A549 (cell line): ENCODE measurements around the gene KRT8. TPM values are rescaled to one million over a fixed set of nuclear protein-coding genes. Genes with fewer than 3 reads are reported as not detected.

ENCODE experiments used
- ATAC-seq, 2 experiments: fragments of 200-7000 bp in 1 of 2; fragments of >200 bp in 1 of 2; cut with Nextera tagmentation in 1 of 2; cut with Tn5 transposase in 1 of 2; 3 replicates each; pipeline versions ENCODE4 v1.8.0 to v1.9.1; 2018 to 2020; ENCODE audit warnings: mild to moderate bottlenecking in 1 of 2, moderate library complexity in 1 of 2
- CTCF ChIA-PET: fragments of 300-600 bp; sonication (Branson Sonifier 250); formaldehyde crosslinking; extraction: SDS; loops from one replicate; lab custom pipeline; 2021; ENCODE audit warnings: antibody characterized with exemption, inconsistent platforms; lab: Yijun Ruan, JAX
- POLR2A ChIA-PET: fragments of 350-600 bp; formaldehyde crosslinking; extraction: SDS; loops from one replicate; lab custom pipeline; 2021; ENCODE audit warnings: antibody characterized with exemption, inconsistent platforms; lab: Yijun Ruan, JAX
- DNase-seq, 2 experiments: peaks; one replicate each; pipeline versions ENCODE4 v3.0.0 to v3.0.0-alpha.2; 2011 to 2016; ENCODE audit warnings: low read depth in 1 of 2, low spot score in 1 of 2
- FAIRE-seq: peaks from 2 replicates; lab custom pipeline; 2011; peaks lifted over from hg19 to GRCh38; lab: Jason Lieb, UNC
- H3K27ac ChIP-seq, 2 experiments: fragments of >200 bp; sonication (Bioruptor Twin); formaldehyde crosslinking; 3 replicates each; pipeline ENCODE4 v1.5.1; 2016 to 2017
- H3K4me1 ChIP-seq: fragments of >200 bp; sonication (Bioruptor Twin); formaldehyde crosslinking; 3 replicates; pipeline ENCODE4 v1.6.1; 2016
- H3K4me2 ChIP-seq: fragments of >200 bp; sonication (Bioruptor Twin); formaldehyde crosslinking; 3 replicates; pipeline ENCODE4 v1.6.1; 2016
- H3K4me3 ChIP-seq: fragments of >200 bp; sonication (Bioruptor Twin); formaldehyde crosslinking; 3 replicates; pipeline ENCODE4 v1.5.1; 2016
- H3K9me3 ChIP-seq: fragments of >200 bp; sonication (Bioruptor Twin); formaldehyde crosslinking; 3 replicates; pipeline ENCODE4 v1.6.1; 2016
- FOXS1 ChIP-seq: fragments of 250-450 bp; sonication (Bioruptor Pico); IDR thresholded peaks from 2 replicates; pipeline ENCODE4 v1.5.0; 2020; ENCODE audit warnings: mild to moderate bottlenecking, moderate library complexity
- HDAC2 ChIP-seq: fragments of 200-600 bp; sonication (generic); IDR thresholded peaks from 2 replicates; pipeline ENCODE4 v1.6.1; 2016
- HEYL ChIP-seq: fragments of 250-450 bp; sonication (Bioruptor Pico); IDR thresholded peaks from 2 replicates; pipeline ENCODE4 v1.8.0; 2021; ENCODE audit warnings: mild to moderate bottlenecking, moderate library complexity
- HOXA7 ChIP-seq: fragments of 250-450 bp; sonication (Bioruptor Pico); IDR thresholded peaks from 2 replicates; pipeline ENCODE4 v1.5.0; 2020; ENCODE audit warnings: mild to moderate bottlenecking, moderate library complexity
- HOXB13 ChIP-seq: fragments of 250-450 bp; sonication (Bioruptor Pico); IDR thresholded peaks from 2 replicates; pipeline ENCODE4 v1.5.0; 2020; ENCODE audit warnings: low read depth, mild to moderate bottlenecking, moderate library complexity
- JUN ChIP-seq, 2 experiments: fragments of >200 bp; sonication (Bioruptor Twin); formaldehyde crosslinking; IDR thresholded peaks; 2 replicates in 1 of 2; 3 replicates in 1 of 2; pipeline ENCODE4 v1.6.1; 2016 to 2017
- PHF8 ChIP-seq: fragments of 200-600 bp; sonication (generic); IDR thresholded peaks from 2 replicates; pipeline ENCODE4 v1.6.1; 2016; ENCODE audit warnings: low read depth, mild to moderate bottlenecking, antibody characterized with exemption, moderate library complexity, borderline replicate concordance
- POLR2A ChIP-seq: IDR thresholded peaks from 2 replicates; pipeline ENCODE4 v1.6.1; 2012; ENCODE audit warnings: mild to moderate bottlenecking, low read length
- RAD21 ChIP-seq, 2 experiments: fragments of >200 bp in 1 of 2; sonication (Bioruptor Twin) in 1 of 2; formaldehyde crosslinking in 1 of 2; IDR thresholded peaks in 1 of 2; conservative IDR thresholded peaks in 1 of 2; 2 replicates in 1 of 2; 3 replicates in 1 of 2; pipeline ENCODE4 v1.6.1; 2012 to 2018; ENCODE audit warnings: inconsistent platforms in 1 of 2
- RFX5 ChIP-seq: fragments of 450-650 bp; IDR thresholded peaks from 2 replicates; pipeline ENCODE4 v1.7.1; 2014; ENCODE audit warnings: antibody characterized with exemption, mild to moderate bottlenecking, moderate library complexity
- WGBS: methylation state at CpG from one replicate; pipeline ENCODE4 v1.1.6; 2017; ENCODE audit errors: missing lambda C conversion rate; 5-methylcytosine and 5-hydroxymethylcytosine counted together
- polyA plus RNA-seq, 4 experiments: library from polyadenylated mRNA; depleted of rRNA in 3 of 4; stranded (reverse); fragments of >200 nt; fragmentation: RNase III in 1 of 4; extraction: RNeasy Plus Mini Kit Qiagen cat#74134 plus additional on column Dnase treatment in 1 of 4; gene quantifications; 2 replicates in 3 of 4; 3 replicates in 1 of 4; pipeline ENCODE4 v1.2.3, GENCODE V29; 2011 to 2017
- TF ChIP-seq, protein P1 (sequence below): fragments of >200 bp; sonication (Bioruptor Twin); formaldehyde crosslinking; IDR thresholded peaks from 3 replicates; pipeline ENCODE4 v1.5.1; 2016
- TF ChIP-seq, protein P2 (sequence below): fragments of 450-650 bp; IDR thresholded peaks from 2 replicates; pipeline ENCODE4 v1.6.1; 2014; ENCODE audit warnings: antibody characterized with exemption

Gene KRT8
- polyA plus RNA-seq, 2 of the 4 experiments (the other 2 are of a cell fraction), result 2,250 to 3,633 TPM

DNA sequence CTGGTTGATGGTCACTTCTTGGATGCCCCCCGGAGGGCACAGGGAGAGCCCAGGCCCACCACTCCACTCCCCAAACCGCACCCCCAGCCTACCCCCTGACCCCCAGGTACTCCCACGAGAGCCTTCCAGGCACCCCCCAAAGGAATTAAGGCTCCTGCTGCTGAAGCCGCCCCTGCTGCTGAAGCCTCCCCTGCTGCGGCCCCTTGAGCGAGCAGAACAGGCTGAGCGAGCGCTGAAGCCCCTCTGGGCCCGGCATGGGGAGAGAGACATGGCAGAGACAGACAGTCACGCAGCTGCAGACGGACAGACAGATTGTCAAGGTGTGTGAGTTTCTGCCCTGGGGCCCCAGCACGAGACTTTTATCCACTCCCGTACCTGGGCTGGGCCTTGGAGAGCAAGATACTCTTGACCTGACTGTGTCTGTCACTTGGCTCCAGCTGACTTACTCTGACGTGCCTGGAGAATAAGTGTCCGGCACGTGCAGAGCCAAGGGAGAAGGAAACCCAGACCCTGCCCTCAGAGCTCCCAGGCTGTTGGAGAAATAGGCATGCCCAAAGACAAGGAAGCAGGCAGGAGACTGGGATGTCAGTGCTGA, 56.1 kb downstream of the KRT8 start, which contains the start of gene KRT78:
TSS of gene KRT78 (minus strand) at position 334 of the 595 bp plus-strand sequence. CDS start at position 270, 64 bp downstream.
- no peak within 1 kb of the TSS for H3K4me3 ChIP-seq
- ChIA-PET CTCF (no interaction called here), POLR2A (no interaction called here)
- H3K9me3 ChIP-seq, result no peaks in the 10 kb centered on the region
- no peak for FAIRE-seq
- no peak within 1 kb of the TSS for H3K4me2 ChIP-seq
- no peak for ATAC-seq
- H3K27ac ChIP-seq, result 0 out of 6 replicates have a peak within 1 kb of the TSS, but pooled peaks of 1 of the 2 experiments have one; percentile 31
- DNase-seq, result no peak
- 95% methylated on average over 12 of the region's 16 CpGs for WGBS
- H3K4me1 ChIP-seq, result peaks cover 9% of the 10 kb centered on the region
- TF ChIP-seq HDAC2 (no peak), RFX5 (no peak), HEYL (CRISPR knock-in tag) (no peak), POLR2A (no peak), HOXB13 (CRISPR knock-in tag) (no peak), PHF8 (no peak), FOXS1 (CRISPR knock-in tag) (no peak), JUN (IDR thresholded peaks at IDR 0.05) (no peak), RAD21 (conservative IDR thresholded peaks at IDR 0.05 in 1 of 2, IDR thresholded peaks at IDR 0.05 in 1 of 2) (no peak)
- TF ChIP-seq, protein P1, sequence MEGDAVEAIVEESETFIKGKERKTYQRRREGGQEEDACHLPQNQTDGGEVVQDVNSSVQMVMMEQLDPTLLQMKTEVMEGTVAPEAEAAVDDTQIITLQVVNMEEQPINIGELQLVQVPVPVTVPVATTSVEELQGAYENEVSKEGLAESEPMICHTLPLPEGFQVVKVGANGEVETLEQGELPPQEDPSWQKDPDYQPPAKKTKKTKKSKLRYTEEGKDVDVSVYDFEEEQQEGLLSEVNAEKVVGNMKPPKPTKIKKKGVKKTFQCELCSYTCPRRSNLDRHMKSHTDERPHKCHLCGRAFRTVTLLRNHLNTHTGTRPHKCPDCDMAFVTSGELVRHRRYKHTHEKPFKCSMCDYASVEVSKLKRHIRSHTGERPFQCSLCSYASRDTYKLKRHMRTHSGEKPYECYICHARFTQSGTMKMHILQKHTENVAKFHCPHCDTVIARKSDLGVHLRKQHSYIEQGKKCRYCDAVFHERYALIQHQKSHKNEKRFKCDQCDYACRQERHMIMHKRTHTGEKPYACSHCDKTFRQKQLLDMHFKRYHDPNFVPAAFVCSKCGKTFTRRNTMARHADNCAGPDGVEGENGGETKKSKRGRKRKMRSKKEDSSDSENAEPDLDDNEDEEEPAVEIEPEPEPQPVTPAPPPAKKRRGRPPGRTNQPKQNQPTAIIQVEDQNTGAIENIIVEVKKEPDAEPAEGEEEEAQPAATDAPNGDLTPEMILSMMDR, result no peak

DNA sequence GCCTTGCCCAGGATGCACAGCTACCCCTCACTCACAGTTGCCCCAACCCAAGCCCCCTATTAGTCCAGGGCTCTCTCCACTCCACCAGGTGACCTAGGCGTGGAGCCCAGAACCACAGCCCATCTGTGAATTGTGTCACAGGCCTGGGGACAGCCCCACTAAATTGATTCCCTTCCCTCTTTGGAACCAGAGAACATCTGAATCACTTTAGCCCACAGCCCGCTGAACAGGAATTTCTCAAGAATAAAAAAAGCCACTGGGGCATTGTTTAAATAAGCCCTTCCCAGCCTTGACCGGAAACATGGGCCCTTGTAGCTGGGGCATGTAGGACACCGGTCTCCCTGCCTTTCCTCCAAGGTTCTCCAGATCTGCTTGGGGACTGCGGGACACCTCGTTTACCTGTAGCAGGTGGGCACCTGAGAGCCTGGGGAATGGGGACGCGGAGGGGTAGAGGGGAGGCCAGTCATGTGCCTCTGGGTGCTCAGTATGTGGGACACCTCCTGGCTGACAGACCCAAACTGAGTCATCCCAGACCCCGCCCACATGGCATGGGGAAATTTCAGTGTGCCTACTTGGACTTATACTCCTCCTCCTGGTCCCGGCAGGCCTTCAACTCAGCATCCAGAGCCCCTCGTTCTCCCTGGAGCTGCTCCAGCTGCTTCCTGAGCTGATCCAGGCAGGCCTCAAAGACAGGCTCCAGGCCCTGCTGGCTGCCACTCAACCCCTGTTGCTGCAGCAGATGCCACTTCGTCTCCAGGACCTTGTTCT, 57.4 kb downstream of the KRT8 start:
- H3K4me3 ChIP-seq, result no peak overlapping the region
- no peak for FAIRE-seq
- ATAC-seq, result peak in 1 of 2 experiments; percentile 68; a peak in 3 of 6 replicates
- POLR2A ChIA-PET, result no interaction called here
- H3K4me2 ChIP-seq, result no peak overlapping the region
- CTCF ChIA-PET, result interaction anchor here (0.6 to 1.5 kb wide), 4 partner anchors 14 to 822 kb away, joined by 3 read pairs; no protein-coding TSS in a partner anchor
- 74% methylated on average over 12 of the region's 12 CpGs for WGBS
- peaks cover 9% of the 10 kb centered on the region for H3K4me1 ChIP-seq
- peak overlapping the region in 1 of 2 experiments; percentile 31; a peak in 1 of 6 replicates for H3K27ac ChIP-seq
- no peak for DNase-seq
- H3K9me3 ChIP-seq, result no peaks in the 10 kb centered on the region
- TF ChIP-seq, protein P2, sequence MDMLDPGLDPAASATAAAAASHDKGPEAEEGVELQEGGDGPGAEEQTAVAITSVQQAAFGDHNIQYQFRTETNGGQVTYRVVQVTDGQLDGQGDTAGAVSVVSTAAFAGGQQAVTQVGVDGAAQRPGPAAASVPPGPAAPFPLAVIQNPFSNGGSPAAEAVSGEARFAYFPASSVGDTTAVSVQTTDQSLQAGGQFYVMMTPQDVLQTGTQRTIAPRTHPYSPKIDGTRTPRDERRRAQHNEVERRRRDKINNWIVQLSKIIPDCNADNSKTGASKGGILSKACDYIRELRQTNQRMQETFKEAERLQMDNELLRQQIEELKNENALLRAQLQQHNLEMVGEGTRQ, result 0 out of 2 replicates have a peak, but pooled peaks have one; percentile 6
- TF ChIP-seq HOXA7 (CRISPR knock-in tag), result no peak

Other genes starting within 250 kb of the KRT8 start
- gene KRT1, start 224.7 kb downstream of the KRT8 start, polyA plus RNA-seq (2011; rRNA removed), result not detected in 2 replicates
- gene KRT1, start 224.7 kb downstream of the KRT8 start, polyA plus RNA-seq (2017; fragmentation: RNase III; extraction: RNeasy Plus Mini Kit Qiagen cat#74134 plus additional on column Dnase treatment), result not detected in 3 replicates
- gene KRT77, start 201.6 kb downstream of the KRT8 start, polyA plus RNA-seq (2011; rRNA removed), result 0.03 TPM in 2 replicates
- gene KRT77, start 201.6 kb downstream of the KRT8 start, polyA plus RNA-seq (2017; fragmentation: RNase III; extraction: RNeasy Plus Mini Kit Qiagen cat#74134 plus additional on column Dnase treatment), result not detected in 3 replicates
- gene KRT76, start 127.7 kb downstream of the KRT8 start, polyA plus RNA-seq (2011; rRNA removed), result not detected in 2 replicates
- gene KRT76, start 127.7 kb downstream of the KRT8 start, polyA plus RNA-seq (2017; fragmentation: RNase III; extraction: RNeasy Plus Mini Kit Qiagen cat#74134 plus additional on column Dnase treatment), result not detected in 3 replicates
- 0.04 and 0.07 TPM in 2 replicates for gene KRT3, start 109.0 kb downstream of the KRT8 start, polyA plus RNA-seq (2011; rRNA removed)
- gene KRT3, start 109.0 kb downstream of the KRT8 start, polyA plus RNA-seq (2017; fragmentation: RNase III; extraction: RNeasy Plus Mini Kit Qiagen cat#74134 plus additional on column Dnase treatment), result 0.06 to 0.07 TPM in 2 of 3 replicates, not detected in the other
- 12.7 and 12.8 TPM in 2 replicates for gene KRT4, start 91.0 kb downstream of the KRT8 start, polyA plus RNA-seq (2011; rRNA removed)
- gene KRT4, start 91.0 kb downstream of the KRT8 start, polyA plus RNA-seq (2017; fragmentation: RNase III; extraction: RNeasy Plus Mini Kit Qiagen cat#74134 plus additional on column Dnase treatment), result 2.1 to 3.2 TPM (median 2.8 TPM) in 3 replicates
- 0.05 and 0.07 TPM in 2 replicates for gene KRT79, start 70.8 kb downstream of the KRT8 start, polyA plus RNA-seq (2011; rRNA removed)
- 0.08 TPM in 1 of 3 replicates, not detected in the others for gene KRT79, start 70.8 kb downstream of the KRT8 start, polyA plus RNA-seq (2017; fragmentation: RNase III; extraction: RNeasy Plus Mini Kit Qiagen cat#74134 plus additional on column Dnase treatment)
- gene KRT78, start 56.1 kb downstream of the KRT8 start, polyA plus RNA-seq (2011; rRNA removed), result 0.09 TPM in 1 of 2 replicates, not detected in the other
- gene KRT78, start 56.1 kb downstream of the KRT8 start, polyA plus RNA-seq (2017; fragmentation: RNase III; extraction: RNeasy Plus Mini Kit Qiagen cat#74134 plus additional on column Dnase treatment), result 0.12 TPM in 2 of 3 replicates, not detected in the other
- 2,476 and 2,635 TPM in 2 replicates for gene KRT18, start 44.0 kb upstream of the KRT8 start, polyA plus RNA-seq (2011; rRNA removed)
- gene KRT18, start 44.0 kb upstream of the KRT8 start, polyA plus RNA-seq (2017; fragmentation: RNase III; extraction: RNeasy Plus Mini Kit Qiagen cat#74134 plus additional on column Dnase treatment), result 2,534 to 2,941 TPM (median 2,752 TPM) in 3 replicates
- gene EIF4B, start 101.4 kb upstream of the KRT8 start, polyA plus RNA-seq (2011; rRNA removed), result 577 and 650 TPM in 2 replicates
- gene EIF4B, start 101.4 kb upstream of the KRT8 start, polyA plus RNA-seq (2017; fragmentation: RNase III; extraction: RNeasy Plus Mini Kit Qiagen cat#74134 plus additional on column Dnase treatment), result 363 to 377 TPM (median 375 TPM) in 3 replicates
- 11.5 and 12.4 TPM in 2 replicates for gene TNS2, start 145.0 kb upstream of the KRT8 start, polyA plus RNA-seq (2011; rRNA removed)
- gene TNS2, start 145.0 kb upstream of the KRT8 start, polyA plus RNA-seq (2017; fragmentation: RNase III; extraction: RNeasy Plus Mini Kit Qiagen cat#74134 plus additional on column Dnase treatment), result 13.5 to 15.8 TPM (median 15.3 TPM) in 3 replicates
- 26.8 and 28.1 TPM in 2 replicates for gene SPRYD3, start 174.3 kb upstream of the KRT8 start, polyA plus RNA-seq (2011; rRNA removed)
- gene SPRYD3, start 174.3 kb upstream of the KRT8 start, polyA plus RNA-seq (2017; fragmentation: RNase III; extraction: RNeasy Plus Mini Kit Qiagen cat#74134 plus additional on column Dnase treatment), result 16.1 to 18.6 TPM (median 17.3 TPM) in 3 replicates
- 49.1 and 64.5 TPM in 2 replicates for gene IGFBP6, start 192.6 kb upstream of the KRT8 start, polyA plus RNA-seq (2011; rRNA removed)
- 128 to 155 TPM (median 128 TPM) in 3 replicates for gene IGFBP6, start 192.6 kb upstream of the KRT8 start, polyA plus RNA-seq (2017; fragmentation: RNase III; extraction: RNeasy Plus Mini Kit Qiagen cat#74134 plus additional on column Dnase treatment)
- gene SOAT2, start 198.4 kb upstream of the KRT8 start, polyA plus RNA-seq (2011; rRNA removed), result 0.12 and 0.14 TPM in 2 replicates
- gene SOAT2, start 198.4 kb upstream of the KRT8 start, polyA plus RNA-seq (2017; fragmentation: RNase III; extraction: RNeasy Plus Mini Kit Qiagen cat#74134 plus additional on column Dnase treatment), result 0.09 to 0.21 TPM (median 0.16 TPM) in 3 replicates